HG02763 (cell line): ENCODE data around the gene KIF5A.
A peak's percentile ranks its signal among the peaks of the same experiment; 100 is the strongest.

Source experiments
- ATAC-seq: cut with Tn5 transposase; IDR thresholded peaks from one replicate; pipeline ENCODE4 v1.9.1; 2021; ENCODE audit warnings: mild to moderate bottlenecking, moderate library complexity; ENCODE audit not compliant: unreplicated experiment

Gene KIF5A

DNA sequence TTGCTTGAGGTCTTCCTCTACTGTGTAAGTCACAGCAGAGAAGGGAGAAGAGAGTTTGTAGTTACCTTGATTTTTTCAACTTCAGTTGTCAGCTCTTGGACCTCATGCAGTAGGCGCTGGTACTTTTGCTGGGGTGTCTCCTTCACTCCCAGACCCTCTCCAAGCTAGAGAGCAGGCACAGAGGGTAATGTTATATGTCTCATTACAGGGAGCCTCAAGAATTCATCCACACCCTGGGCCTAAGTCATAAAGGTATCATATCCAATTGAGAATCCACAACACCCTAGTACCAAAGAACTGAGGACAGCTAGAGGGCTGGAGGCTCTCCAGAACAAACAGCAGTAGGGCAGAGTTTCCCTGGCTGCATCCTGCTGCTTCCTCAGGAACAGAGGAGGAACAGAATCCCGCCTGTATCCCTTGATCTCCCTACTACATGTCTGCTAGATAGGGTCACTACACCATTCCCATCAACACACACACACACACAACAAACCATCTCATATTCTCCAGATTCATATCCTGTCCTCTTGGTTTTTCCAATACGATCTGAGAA, 14.8 kb upstream of the KIF5A start:
- no peak for ATAC-seq

DNA sequence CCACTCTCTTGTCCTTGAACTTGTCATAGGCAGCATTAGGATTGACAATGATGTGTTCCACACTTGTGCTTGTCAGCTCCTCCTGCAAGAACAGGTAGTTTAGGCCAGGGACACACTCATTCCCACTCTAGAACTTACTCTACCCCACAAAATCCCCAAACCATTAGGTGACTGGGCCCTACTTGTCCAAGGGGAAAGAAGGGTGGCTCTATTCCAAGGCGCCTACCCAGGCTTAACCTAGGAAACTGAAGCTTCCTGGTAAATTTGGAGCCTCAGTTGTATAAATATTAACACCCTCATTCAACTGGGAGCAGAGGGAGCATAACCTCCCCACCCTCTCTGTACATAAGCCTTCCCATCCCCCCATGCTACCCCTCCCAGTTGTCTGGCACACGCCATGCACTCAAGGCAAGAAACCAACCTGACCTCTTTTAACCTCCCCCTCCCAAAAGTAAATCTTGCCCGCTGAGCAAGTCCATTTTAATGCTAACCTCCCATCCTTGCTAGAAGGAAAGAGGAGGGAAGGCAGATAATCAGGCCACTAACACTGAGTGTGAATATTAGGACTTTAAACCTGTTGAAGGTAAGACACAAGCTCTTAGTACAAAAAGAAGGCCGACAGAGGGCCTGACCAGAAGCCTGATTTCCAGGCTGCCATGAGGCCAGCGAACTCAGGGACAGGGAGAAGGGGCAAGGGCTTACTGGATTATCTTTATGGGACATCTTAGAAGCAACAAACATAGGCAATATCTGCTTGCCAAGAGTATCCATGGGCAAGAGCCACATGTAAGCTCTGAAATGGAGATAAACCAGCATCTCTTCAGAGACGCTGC, 13.9 kb upstream of the KIF5A start:
- ATAC-seq = no peak

DNA sequence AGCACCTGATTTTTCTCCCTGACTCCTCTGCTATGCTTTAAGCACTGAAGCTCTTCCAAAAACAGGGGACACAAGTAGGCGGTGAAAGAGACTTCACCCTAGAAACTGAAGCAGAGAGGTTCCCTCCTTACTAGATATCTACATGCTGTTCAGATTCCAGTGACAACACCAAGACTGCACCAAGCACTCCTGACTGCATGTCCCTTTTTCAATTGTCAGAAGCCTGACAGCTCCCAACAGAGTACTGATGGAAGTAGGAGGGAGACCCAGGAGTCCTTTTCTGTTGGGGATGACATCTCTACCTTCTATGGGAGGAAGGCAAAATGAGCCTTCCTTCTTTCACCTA, 13.3 kb upstream of the KIF5A start:
- no peak for ATAC-seq

DNA sequence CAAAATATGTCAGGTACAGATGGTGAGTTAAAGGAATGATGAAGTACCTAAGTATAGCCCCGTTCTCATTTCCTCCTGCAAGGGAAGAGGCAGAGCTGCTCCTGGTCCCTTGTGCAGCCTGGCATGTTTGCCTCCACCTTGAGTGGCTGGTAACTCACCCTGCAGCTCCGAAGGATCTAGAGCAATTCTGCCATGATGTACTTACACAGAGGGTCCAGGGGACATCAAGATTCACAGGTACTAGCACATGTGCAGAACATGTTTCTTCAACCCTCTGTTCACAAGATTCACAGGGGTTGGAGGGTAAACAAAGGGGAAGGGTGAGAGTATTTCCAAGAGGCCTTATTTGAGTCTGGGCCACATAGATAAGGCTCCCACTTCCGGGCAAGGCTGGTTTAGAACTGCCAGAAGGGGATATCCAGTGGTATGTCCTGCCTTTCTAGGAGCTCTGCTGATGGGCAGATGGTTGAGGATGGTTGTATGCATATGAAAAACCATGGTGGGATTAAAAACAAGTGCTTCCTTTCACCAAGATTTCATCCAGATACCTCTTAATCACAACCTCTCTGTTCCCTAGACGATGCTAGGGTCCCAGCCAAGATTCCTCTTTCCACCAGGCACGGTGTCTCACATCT, 10.6 kb upstream of the KIF5A start:
- ATAC-seq = no peak

DNA sequence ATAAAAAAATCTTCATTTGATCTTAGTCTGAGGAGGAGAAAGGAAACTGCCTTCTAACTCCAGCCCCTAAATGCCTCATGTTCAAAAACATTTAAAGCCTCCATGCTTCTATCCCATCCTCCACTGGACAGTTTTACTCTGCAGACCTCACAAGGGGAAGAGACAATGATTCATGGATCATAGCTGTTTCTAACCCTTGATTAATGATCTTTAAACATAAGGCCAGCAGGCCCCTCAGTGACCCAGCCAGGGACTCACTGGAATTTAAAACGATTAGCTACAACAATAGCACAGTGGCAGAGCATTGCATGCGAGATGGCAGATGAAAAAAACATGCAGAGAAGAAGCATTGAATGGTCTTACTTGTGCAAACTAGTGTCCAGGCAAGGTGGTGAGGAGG, 8.8 kb upstream of the KIF5A start:
- ATAC-seq = no peak

DNA sequence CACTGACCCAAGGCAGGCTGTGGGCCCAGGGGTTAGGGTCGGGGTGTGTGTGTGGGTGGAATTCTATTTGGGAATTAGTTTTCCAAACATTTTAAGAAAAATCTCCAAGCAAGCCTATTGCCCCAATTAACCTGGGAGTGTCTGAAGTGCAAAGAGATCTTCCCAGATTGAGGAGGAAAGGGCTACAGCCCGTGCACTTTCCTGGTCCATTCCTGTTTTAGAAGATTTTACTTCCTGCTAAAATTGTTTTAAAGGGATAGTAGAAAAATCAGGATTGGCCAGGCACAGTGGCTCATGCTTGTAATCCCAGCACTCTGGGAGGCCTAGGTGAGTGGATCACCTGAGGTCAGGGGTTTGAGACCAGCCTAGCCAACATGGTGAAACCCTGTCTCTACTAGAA, 8.1 kb upstream of the KIF5A start:
- ATAC-seq = no peak

DNA sequence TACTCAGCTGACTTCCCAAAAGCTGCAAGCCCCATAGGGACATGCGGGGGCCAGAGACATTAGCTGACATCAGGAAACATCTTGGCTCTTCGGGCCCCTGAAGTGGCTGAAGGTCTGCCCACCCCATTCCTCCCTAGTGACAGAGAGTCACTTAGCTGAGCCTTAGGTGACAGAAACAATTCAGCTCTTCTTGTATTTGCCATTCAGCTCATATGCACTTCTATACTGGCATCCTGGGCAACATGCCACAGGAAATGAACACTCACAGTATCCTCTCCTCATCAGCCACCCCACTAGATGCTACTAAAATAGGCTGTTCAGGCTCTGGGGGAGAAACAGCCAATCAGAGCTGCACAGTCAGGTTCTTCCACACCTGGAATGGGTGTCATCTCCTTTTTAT, 6.3 kb upstream of the KIF5A start:
- no peak for ATAC-seq

DNA sequence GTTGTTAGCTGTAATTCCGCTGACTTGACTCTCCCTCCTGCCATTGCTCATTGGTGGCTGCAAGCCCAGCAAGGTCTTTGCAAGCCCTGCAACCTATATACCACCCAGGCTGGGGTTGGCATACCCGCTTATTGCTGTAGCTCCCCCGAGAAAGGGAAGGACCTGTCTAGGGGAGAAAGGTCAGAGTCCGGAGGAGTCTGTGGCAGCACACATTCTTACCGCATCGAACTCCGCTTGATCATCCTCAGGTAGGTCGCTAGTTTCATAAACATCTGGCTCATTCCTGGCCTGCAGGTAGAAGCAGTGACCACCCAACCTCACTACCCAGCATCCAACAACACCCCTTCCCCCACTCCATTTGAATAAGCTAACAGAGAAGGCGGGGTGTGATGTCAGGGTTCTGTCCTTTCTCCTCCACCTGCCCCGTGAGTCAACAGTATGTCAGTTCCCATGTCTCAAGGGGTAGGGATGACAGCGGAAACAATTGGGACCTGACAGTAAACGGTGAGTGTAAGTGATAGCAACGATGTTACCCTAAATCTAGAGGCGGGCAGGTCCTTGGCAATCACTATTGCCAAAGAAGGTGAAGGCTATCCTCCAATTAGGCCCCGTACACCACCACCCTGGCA, 3.9 kb upstream of the KIF5A start:
- ATAC-seq = no peak

DNA sequence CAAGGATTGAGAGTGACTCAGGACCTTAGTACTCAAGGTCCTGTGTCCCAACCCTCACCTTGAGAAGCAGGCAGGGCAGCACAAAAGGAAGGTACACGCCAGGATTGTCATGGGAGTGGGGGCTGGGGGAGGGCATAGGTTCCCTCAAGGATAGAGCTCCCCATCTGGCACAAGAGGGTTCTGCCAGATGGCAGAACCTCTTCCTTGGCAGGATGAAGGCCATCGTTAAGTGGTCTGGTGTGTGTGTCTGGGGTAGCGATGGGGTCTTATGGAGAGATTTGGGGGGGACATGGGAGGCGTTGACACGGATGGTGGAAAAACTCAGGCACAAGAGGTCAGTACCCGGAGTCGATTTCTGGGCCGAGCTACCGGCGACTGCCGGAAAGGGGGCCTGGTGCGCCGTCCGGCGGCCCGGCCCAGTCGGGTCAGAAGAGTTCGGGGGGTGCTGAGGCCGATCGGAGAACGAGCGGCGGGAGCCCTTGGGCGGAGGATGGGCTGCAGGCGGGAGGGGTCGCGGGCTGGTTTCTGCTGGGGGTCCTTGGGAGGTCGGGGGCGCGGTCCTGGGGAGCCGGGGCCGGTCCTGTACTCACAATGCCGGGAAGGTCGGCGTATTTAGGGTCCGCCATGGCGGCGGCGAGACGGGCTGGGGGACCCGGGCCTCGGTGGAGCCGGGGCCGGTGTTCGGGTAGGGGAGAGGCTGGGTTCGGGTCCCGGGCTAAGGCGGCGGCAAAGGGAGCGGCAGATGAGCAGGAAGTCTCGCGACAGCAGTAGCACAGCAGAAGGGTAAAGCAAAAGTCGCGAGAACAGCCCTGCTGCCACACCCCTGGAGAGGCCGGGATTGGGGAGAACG, 3.2 kb upstream of the KIF5A start, which contains the start of gene DCTN2:
TSS of gene DCTN2 (minus strand) at position 755 of the 850 bp plus-strand sequence. CDS start at position 626, 129 bp downstream.
- peak; percentile 98 for ATAC-seq

DNA sequence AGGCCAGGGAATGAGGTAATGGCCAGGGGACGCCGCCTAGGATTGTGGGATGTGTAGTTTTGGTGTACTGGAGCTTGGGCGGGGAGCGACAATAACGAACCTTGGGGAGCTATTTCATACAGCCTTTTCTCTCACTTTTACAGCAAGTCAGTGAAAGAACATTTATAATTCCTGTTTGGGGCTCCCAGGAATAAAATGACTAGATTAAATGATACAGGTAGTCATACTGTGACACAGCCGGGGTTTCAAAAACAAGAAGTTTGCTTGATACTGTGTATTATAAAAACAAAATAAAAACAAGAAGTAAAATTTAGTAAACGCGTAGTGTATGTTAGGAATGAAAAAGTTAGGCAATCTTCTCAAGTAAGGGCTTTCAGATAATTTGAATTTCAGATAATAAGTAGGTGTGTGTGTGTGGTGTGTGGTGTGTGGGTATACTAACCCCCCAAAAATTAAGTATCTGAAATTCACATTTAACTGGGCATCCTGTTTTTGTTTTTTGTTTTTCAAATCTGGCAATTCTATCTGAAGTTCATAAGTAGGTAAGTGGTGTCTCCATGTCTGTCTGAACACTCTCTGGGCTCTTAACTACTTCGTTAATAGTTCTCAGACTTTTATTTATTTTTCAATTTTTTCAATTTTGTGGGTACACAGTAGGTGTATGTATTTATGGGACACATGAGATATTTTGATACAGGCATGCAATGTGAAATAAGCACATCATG, 2.4 kb upstream of the KIF5A start:
- no peak for ATAC-seq

DNA sequence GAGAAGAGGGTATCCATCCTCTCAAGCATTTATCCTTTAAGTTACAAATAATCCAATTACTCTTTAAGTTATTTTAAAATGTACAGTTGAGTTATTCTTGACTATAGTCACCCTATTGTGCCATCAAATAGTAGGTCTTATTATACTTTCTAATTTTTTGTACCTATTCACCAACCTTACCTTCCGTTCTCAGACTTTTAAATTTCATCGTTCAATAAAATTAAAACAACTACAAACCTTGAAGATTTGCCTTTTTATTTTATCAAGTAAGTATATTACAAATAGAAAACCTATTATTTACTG, 1.9 kb upstream of the KIF5A start:
- ATAC-seq = no peak

DNA sequence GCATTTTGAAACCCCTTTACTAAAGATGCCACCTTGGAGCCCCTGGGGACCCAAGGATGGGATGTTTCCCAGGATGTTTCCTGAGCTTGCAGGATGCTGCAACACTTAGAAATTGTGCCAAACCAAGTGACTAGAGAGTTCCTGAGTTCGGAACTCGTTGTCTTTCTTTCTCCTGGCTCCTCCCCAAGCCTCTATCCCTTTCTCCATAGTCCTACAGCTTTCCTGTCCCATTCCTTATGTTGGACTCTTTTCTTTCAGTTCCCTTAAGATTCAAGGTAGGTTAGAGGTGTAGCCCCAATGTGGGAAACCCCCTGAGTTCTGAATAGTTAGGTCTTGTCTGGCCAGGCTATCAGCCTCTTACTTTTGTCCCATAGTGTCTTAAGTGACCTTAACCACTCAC, 1.4 kb upstream of the KIF5A start:
- ATAC-seq = no peak

DNA sequence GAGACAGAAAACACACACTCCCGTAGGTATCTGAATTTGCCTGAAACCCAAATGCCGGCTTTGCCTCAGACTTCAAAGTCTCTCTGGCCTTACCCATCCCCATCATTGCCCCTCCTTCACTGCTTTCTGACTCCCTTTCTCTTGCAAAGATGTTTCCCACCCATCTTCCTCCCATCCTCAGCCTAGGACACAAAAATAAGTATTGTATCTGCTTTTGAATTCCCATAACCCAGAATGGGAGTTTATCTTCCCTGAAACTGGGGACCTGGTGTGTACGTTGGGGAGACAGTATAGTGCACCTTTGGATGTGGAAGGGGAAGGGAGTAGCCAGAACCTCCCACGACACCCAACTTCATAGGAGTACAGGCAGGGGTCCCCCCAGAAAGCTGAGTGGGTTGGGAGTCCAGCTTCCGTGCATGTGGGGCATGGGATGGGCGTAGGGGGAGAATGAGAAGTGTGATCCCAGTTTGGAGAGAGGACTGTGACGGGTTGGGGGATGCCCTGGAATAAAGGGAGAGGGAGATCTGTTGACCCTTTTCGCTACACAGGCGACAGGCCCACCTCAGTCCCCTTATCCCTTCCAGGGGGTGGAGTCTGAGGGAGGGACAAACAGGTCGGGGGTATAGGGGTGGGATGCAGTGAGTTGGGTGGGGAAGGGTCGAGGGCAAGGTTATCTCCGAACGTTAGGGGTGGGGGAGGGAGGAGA, 488 bp upstream of the KIF5A start:
- no peak for ATAC-seq

DNA sequence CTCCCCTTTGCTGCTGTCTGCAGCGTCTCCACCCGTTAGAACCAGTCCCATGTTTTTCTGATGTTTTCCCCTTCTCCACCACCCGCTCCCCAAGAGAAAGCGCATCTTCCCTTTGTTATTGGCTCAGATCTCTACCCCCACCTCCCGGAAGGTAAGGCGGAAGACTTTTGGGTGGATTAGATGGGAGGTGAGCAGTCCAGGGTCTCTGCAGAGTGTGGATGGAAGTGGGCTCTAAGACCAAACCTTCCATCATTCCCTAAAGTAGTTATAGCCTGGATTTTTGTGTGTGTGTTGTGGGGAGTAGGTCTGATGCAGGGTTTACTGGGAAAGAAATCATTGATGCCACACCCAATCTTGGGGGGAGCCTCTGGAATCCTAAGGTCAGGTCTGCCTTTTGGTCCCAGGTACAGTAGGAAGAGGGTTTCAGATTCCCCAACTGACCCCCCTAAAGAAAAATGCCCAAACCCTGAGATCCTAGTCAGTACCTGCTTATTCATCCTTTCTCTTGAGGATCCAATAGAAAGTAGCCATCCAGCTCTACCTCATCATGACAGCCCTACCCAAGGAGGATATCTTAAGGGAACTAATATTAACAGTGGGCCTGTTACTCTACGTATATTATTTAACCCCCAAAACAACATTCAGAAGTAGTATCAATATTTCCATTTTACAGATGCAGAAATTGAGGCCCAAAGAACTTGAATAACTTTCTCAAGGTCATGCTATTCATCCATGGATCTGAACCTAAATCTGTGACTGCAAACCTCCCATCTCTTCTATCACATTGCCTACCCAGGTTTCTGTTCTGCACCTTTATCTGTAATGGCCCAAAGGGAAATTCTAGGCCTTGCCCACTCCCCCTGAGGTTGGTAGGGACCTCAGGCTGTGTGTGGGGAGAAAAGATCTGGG, 1.1 kb downstream of the KIF5A start:
- no peak for ATAC-seq

DNA sequence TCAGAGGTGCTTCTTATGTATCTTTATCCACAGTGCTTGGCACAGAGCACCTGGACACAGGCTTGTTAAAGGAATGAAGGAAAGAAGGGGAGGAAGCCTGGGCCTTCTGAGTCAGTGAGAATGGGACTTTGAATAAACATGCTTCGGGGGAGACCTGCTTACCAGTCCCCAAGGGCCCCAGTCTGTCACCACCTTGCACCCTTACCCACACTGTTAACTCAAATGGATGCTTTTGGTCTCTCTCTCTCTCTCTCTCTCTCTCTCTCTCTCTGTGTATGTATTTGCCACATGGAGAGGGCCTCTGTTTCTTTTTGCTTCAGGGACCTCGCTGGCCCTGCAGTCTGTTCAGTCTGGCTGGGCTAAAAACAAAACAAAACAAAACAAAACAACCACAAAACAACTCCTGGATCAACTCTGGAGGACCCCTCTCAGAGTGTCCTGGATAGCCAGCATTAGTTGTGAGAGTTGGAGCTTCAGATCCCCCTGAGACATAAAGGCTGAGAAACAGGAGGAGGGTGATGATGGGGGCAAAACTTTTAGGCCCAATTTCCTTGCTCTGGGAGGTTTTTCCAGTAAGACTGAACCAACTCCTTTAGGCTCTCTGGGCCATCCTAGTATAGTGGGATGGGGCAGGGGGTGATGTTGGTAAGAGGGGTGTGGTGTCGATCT, 1.9 kb downstream of the KIF5A start:
- no peak for ATAC-seq

DNA sequence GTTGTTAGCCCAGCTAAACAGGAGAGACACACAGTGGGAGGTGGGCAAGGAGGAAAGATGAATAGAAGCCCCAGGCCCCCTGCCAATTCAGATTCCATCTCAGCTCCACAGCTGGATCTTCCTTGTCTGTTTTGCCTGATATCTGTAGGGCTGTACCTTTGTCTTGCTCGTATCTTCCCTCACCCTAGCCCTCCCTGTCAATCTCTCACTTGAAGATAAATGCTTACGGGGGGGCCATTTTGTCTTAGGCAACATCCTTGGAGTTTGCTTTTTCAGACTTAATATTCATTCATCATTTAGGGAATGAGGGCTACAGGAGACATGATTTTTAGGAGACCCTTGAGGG, 2.4 kb downstream of the KIF5A start:
- ATAC-seq = no peak

DNA sequence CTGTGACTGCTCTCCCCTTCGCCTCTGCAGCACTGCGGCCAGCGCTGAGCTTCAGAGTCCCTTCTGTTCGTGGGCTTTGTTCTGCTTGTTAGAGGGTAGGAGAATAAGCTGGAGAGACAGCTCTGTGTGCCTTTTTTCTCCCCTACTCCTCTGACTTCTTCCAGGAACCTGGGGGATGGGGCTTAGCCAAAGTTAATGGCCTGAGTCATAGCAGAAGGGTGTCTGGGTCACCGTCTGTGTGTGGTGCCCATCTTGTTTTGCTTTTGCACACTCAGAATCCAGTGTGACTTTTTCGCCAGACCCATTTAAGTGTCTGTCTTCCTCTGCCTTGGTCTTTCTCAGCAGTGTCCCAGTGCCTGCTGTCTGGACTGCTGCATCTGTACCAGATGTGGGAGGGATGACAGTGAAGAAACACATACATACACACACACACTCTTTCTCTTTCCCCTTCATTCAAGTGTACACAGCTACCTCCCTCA, 3.0 kb downstream of the KIF5A start:
- ATAC-seq = no peak
